HepG2 (cell line): ENCODE results near the gene PHF3. TPM values are rescaled to one million over a fixed set of nuclear protein-coding genes. Genes with fewer than 3 reads are reported as not detected.

Experiments
- ATM ChIP-seq: fragments of 450-650 bp; IDR thresholded peaks from 2 replicates; pipeline ENCODE4 v1.7.1; 2017; ENCODE audit warnings: mild to moderate bottlenecking, borderline replicate concordance
- CBX5 ChIP-seq: sonication (generic); formaldehyde crosslinking; IDR thresholded peaks from 2 replicates; pipeline ENCODE4 v1.4.0; 2020; ENCODE audit warnings: missing genetic modification reagents, borderline replicate concordance
- FOXP4 ChIP-seq: sonication (generic); formaldehyde crosslinking; IDR thresholded peaks from 2 replicates; pipeline ENCODE4 v1.4.0; 2020; ENCODE audit warnings: missing genetic modification reagents
- KMT2A ChIP-seq: sonication (generic); formaldehyde crosslinking; IDR thresholded peaks from 2 replicates; pipeline ENCODE4 v1.4.0; 2020; ENCODE audit warnings: missing genetic modification reagents
- MIXL1 ChIP-seq: IDR thresholded peaks from 2 replicates; pipeline ENCODE4 v1.6.1; 2016
- NCOA1 ChIP-seq: sonication (generic); formaldehyde crosslinking; IDR thresholded peaks from 2 replicates; pipeline ENCODE4 v1.9.0; 2021; ENCODE audit warnings: missing genetic modification reagents
- NCOR1 ChIP-seq: fragments of 200-600 bp; sonication (generic); IDR thresholded peaks from 2 replicates; pipeline ENCODE4 v1.7.0; 2017; ENCODE audit warnings: antibody characterized with exemption, low read length, borderline replicate concordance
- NFIC ChIP-seq: IDR thresholded peaks from 2 replicates; pipeline ENCODE4 v1.6.1; 2012; ENCODE audit warnings: mild to moderate bottlenecking, low read length, inconsistent platforms
- RARG ChIP-seq: sonication (generic); formaldehyde crosslinking; IDR thresholded peaks from 2 replicates; pipeline ENCODE4 v1.4.0; 2020; ENCODE audit warnings: low read depth, mild to moderate bottlenecking, missing genetic modification reagents
- RXRB ChIP-seq: IDR thresholded peaks from 2 replicates; pipeline ENCODE4 v1.6.1; 2016; ENCODE audit warnings: borderline replicate concordance, missing genetic modification reagents, missing compliant biosample characterization
- ZC3H13 ChIP-seq: sonication (generic); formaldehyde crosslinking; IDR thresholded peaks from 2 replicates; pipeline ENCODE4 v1.8.1; 2023; ENCODE audit warnings: mild to moderate bottlenecking, missing genetic modification reagents, moderate library complexity
- ZNF318 ChIP-seq: sonication (generic); formaldehyde crosslinking; IDR thresholded peaks from 2 replicates; pipeline ENCODE4 v1.4.0; 2020; ENCODE audit warnings: mild to moderate bottlenecking, missing genetic modification reagents
- ZNF431 ChIP-seq: sonication (generic); formaldehyde crosslinking; IDR thresholded peaks from 2 replicates; pipeline ENCODE4 v1.9.0; 2022; ENCODE audit warnings: missing genetic modification reagents, low read depth, mild to moderate bottlenecking, borderline replicate concordance
- ZNF441 ChIP-seq: sonication (generic); formaldehyde crosslinking; IDR thresholded peaks from 2 replicates; pipeline ENCODE4 v1.7.0; 2021; ENCODE audit warnings: missing genetic modification reagents, borderline replicate concordance
- ZNF589 ChIP-seq: sonication (generic); formaldehyde crosslinking; conservative IDR thresholded peaks from 2 replicates; pipeline ENCODE4 v1.8.0; 2022; ENCODE audit warnings: mild to moderate bottlenecking, moderate library complexity, missing genetic modification reagents
- ZNF790 ChIP-seq: sonication (generic); formaldehyde crosslinking; IDR thresholded peaks from 2 replicates; pipeline ENCODE4 v1.8.0; 2022; ENCODE audit warnings: missing genetic modification reagents, mild to moderate bottlenecking, borderline replicate concordance
- polyA plus RNA-seq, 8 experiments: library from polyadenylated mRNA; depleted of rRNA in 3 of 8; stranded (reverse) in 7 of 8; unstranded in 1 of 8; fragments of >200 nt; fragmentation: Illumina TruSeq in 4 of 8; extraction: Trizol in 4 of 8; gene quantifications; 2 replicates each; pipeline versions ENCODE4 v1.2.1 to v1.2.3, GENCODE V29; 2011 to 2016; ENCODE audit warnings: low read depth in 4 of 8, missing spikeins in 1 of 8, mixed read lengths in 1 of 8; ENCODE audit not compliant: insufficient read depth in 1 of 8
- total RNA-seq, 5 experiments: library from RNA; depleted of rRNA; stranded (reverse); fragments of >200 nt; fragmentation: Illumina TruSeq; extraction: Trizol; gene quantifications; 2 replicates each; pipeline ENCODE4 v1.2.3, GENCODE V29; 2016; ENCODE audit warnings: low read depth in 1 of 5
- TF ChIP-seq, protein P1 (sequence below): sonication (generic); formaldehyde crosslinking; IDR thresholded peaks from 2 replicates; pipeline ENCODE4 v1.8.0; 2022; ENCODE audit warnings: mild to moderate bottlenecking, missing genetic modification reagents, moderate library complexity

Gene PHF3
- total and polyA plus RNA-seq, 2 of the 13 experiments (the other 11 are each of a cell fraction or from before 2014, with no cell fraction given): 19.8 to 70.4 TPM

- peak; percentile 79; the same call in 1 of the 2 replicates for TF ChIP-seq ZNF318
- TF ChIP-seq NCOA1: no peak
- no peak for TF ChIP-seq ATM
- TF ChIP-seq MIXL1 (CRISPR knock-in tag): peak; percentile 52; the same call in 1 of the 2 replicates
- peak; percentile 84 for TF ChIP-seq CBX5 (CRISPR knock-in tag)
- 0 out of 2 replicates have a peak, but pooled peaks have one; percentile 52 for TF ChIP-seq ZNF790 (CRISPR knock-in tag)
- peak; percentile 83; the same call in 1 of the 2 replicates for TF ChIP-seq ZNF441 (CRISPR knock-in tag)
- TF ChIP-seq ZC3H13 (CRISPR knock-in tag): 0 out of 2 replicates have a peak, but pooled peaks have one; percentile 45
- TF ChIP-seq RARG: no peak
- TF ChIP-seq NFIC: no peak
- no peak for TF ChIP-seq NCOR1
- TF ChIP-seq RXRB (CRISPR knock-in tag): peak; percentile 59; the same call in 1 of the 2 replicates
- TF ChIP-seq, protein P1, sequence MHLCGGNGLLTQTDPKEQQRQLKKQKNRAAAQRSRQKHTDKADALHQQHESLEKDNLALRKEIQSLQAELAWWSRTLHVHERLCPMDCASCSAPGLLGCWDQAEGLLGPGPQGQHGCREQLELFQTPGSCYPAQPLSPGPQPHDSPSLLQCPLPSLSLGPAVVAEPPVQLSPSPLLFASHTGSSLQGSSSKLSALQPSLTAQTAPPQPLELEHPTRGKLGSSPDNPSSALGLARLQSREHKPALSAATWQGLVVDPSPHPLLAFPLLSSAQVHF (CRISPR knock-in tag): no peak
- peak; percentile 79 for TF ChIP-seq KMT2A
- TF ChIP-seq ZNF431 (CRISPR knock-in tag): no peak
- peak; percentile 71; the same call in 1 of the 2 replicates for TF ChIP-seq FOXP4 (CRISPR knock-in tag)
- TF ChIP-seq ZNF589 (CRISPR knock-in tag): peak; percentile 65; the same call in 1 of the 2 replicates
These were observed 37.3 kb upstream of the PHF3 start (continued) for GRCh38 chr6:63598049-63599036.
